ENCODE results near the gene STK32B. TPM values are rescaled to one million over a fixed set of nuclear protein-coding genes. Genes with fewer than 3 reads are reported as not detected.

The STK32B gene
- polyA plus RNA-seq, 1 of the 3 experiments (the other 2 are of a cell fraction): 0.20 TPM

DNA sequence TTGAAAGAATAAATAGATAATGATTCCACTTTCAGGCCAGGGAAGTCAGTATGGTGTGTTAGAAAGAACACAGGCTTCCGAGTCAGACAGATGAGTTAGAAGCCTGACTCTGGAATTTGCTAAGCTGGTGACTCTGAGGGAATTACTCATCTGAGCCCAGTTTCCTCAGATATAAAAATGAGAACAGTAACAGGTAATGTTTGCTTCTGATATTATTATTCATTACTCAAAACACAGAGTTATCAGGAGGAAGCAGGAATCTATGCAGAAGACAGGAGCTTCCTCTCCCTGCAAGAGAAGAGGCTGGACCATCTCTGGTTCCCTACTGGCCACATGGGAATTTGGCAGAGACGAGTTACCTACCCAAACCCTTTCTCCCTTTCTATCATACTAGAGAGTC lies 494.0 kb downstream of the STK32B start:
- Histone ChIP-seq H3K9ac (no peak overlapping the region), H4K20me1 (ENCODE audit: insufficient read depth) (no peaks in the 10 kb centered on the region), H3F3A (replicated peaks; ENCODE audit: insufficient read depth) (no peaks in the 10 kb centered on the region), H3K27me3 (ENCODE audit: insufficient read depth) (no peaks in the 10 kb centered on the region), H3K36me3 (replicated peaks in 1 of 2; ENCODE audit: control insufficient read depth in 1 of 2, insufficient read depth in 2 of 2, low read length in 1 of 2) (no peaks in the 10 kb centered on the region), H3K27ac (ENCODE audit: low read depth in 2 of 2, low read length in 1 of 2) (no peak overlapping the region), H2AFZ (ENCODE audit: low read depth) (no peak overlapping the region), H3K79me2 (ENCODE audit: insufficient read depth) (no peaks in the 10 kb centered on the region), H3K4me3 (ENCODE audit: low read depth in 2 of 2, low read length in 1 of 2) (no peak overlapping the region), H3K4me2 (no peak overlapping the region), H3K4me1 (ENCODE audit: control insufficient read depth in 1 of 2, insufficient read depth in 2 of 2, low read depth in 1 of 2, low read length in 1 of 2) (no peaks in the 10 kb centered on the region), H3K9me3 (no peaks in the 10 kb centered on the region), H3K9me2 (no peaks in the 10 kb centered on the region)
- no peak for DNase-seq
- POLR2A ChIA-PET: interaction anchor here (0.7 kb wide), 1 partner anchor 88 kb away, joined by 3 read pairs; no protein-coding TSS in a partner anchor
- 15% methylated on average over 2 of the region's 2 CpGs for WGBS (ENCODE audit: low lambda C conversion rate)
- no peak for TF ChIP-seq GATA2 (CRISPR knock-in tag; IDR thresholded peaks at IDR 0.05)
- no peak for TF ChIP-seq SMC3 (IDR thresholded peaks at IDR 0.05; ENCODE audit: low read depth, low read length)
- TF ChIP-seq EP300 (IDR thresholded peaks at IDR 0.05; ENCODE audit: borderline replicate concordance in 1 of 2, low read depth in 1 of 2, low read length in 1 of 2): no peak
- TF ChIP-seq MXI1 (IDR thresholded peaks at IDR 0.05; ENCODE audit: low read depth, low read length): no peak
- no peak for TF ChIP-seq CHD2 (IDR thresholded peaks at IDR 0.05; ENCODE audit: low read length, partially characterized antibody)
- TF ChIP-seq TAF1 (IDR thresholded peaks at IDR 0.05; ENCODE audit: borderline replicate concordance, low read depth, low read length): no peak
- TF ChIP-seq TEAD4 (IDR thresholded peaks at IDR 0.05; ENCODE audit: borderline replicate concordance, insufficient read depth): no peak
- CTCF ChIA-PET: no interaction called here

DNA sequence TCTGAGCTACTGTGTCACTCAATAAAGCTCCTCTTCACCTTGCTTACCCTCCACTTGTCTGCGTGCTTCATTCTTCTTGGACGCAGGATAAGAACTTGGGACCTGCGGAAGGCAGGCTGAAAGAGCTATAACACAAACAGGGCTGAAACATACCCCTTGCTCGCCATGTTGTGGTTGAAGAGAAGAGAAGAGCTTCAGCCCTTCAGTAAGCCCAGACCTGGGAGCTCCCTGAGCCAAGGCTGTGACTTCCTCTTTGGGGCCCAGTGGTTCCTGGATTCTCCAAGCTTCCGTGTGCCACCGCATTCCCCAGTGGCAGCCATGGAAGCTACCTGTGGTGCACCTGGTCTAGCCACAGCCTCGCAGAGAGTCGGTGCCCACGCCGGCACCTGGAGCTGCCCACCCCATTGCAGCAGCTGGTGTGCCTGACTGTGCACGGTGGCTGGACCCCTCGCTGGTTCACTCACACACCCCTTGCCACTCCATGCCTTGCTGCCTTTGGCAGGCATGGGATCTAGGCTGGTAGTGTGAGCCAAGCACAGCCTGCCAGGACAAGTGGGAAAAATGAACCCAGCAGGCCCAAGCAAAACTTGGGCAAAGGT lies 496.5 kb downstream of the STK32B start:
- no peaks in the 10 kb centered on the region for H4K20me1 ChIP-seq (ENCODE audit: insufficient read depth)
- no peak overlapping the region for H3K9ac ChIP-seq
- no peak for DNase-seq
- H3K79me2 ChIP-seq (ENCODE audit: insufficient read depth): no peaks in the 10 kb centered on the region
- TF ChIP-seq YY1 (IDR thresholded peaks at IDR 0.05; ENCODE audit: low read depth): no peak
- TF ChIP-seq TAF1 (IDR thresholded peaks at IDR 0.05; ENCODE audit: borderline replicate concordance, low read depth, low read length): no peak
- TF ChIP-seq, protein P1, sequence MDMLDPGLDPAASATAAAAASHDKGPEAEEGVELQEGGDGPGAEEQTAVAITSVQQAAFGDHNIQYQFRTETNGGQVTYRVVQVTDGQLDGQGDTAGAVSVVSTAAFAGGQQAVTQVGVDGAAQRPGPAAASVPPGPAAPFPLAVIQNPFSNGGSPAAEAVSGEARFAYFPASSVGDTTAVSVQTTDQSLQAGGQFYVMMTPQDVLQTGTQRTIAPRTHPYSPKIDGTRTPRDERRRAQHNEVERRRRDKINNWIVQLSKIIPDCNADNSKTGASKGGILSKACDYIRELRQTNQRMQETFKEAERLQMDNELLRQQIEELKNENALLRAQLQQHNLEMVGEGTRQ (IDR thresholded peaks at IDR 0.05; ENCODE audit: borderline replicate concordance, low read depth, low read length): no peak
- TF ChIP-seq FOXM1 (IDR thresholded peaks at IDR 0.05; ENCODE audit: low read depth): no peak
- no peak for TF ChIP-seq ELF1 (IDR thresholded peaks at IDR 0.05)
- TF ChIP-seq, protein P2, sequence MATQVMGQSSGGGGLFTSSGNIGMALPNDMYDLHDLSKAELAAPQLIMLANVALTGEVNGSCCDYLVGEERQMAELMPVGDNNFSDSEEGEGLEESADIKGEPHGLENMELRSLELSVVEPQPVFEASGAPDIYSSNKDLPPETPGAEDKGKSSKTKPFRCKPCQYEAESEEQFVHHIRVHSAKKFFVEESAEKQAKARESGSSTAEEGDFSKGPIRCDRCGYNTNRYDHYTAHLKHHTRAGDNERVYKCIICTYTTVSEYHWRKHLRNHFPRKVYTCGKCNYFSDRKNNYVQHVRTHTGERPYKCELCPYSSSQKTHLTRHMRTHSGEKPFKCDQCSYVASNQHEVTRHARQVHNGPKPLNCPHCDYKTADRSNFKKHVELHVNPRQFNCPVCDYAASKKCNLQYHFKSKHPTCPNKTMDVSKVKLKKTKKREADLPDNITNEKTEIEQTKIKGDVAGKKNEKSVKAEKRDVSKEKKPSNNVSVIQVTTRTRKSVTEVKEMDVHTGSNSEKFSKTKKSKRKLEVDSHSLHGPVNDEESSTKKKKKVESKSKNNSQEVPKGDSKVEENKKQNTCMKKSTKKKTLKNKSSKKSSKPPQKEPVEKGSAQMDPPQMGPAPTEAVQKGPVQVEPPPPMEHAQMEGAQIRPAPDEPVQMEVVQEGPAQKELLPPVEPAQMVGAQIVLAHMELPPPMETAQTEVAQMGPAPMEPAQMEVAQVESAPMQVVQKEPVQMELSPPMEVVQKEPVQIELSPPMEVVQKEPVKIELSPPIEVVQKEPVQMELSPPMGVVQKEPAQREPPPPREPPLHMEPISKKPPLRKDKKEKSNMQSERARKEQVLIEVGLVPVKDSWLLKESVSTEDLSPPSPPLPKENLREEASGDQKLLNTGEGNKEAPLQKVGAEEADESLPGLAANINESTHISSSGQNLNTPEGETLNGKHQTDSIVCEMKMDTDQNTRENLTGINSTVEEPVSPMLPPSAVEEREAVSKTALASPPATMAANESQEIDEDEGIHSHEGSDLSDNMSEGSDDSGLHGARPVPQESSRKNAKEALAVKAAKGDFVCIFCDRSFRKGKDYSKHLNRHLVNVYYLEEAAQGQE (IDR thresholded peaks at IDR 0.05; ENCODE audit: low read depth, low read length): no peak
- TF ChIP-seq, protein P3, sequence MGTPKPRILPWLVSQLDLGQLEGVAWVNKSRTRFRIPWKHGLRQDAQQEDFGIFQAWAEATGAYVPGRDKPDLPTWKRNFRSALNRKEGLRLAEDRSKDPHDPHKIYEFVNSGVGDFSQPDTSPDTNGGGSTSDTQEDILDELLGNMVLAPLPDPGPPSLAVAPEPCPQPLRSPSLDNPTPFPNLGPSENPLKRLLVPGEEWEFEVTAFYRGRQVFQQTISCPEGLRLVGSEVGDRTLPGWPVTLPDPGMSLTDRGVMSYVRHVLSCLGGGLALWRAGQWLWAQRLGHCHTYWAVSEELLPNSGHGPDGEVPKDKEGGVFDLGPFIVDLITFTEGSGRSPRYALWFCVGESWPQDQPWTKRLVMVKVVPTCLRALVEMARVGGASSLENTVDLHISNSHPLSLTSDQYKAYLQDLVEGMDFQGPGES (IDR thresholded peaks at IDR 0.05; ENCODE audit: low read depth, low read length): no peak
- no peak for TF ChIP-seq CHD2 (IDR thresholded peaks at IDR 0.05; ENCODE audit: low read length, partially characterized antibody)
- no peak for TF ChIP-seq SIN3A (IDR thresholded peaks at IDR 0.05; ENCODE audit: borderline replicate concordance, low read depth, low read length)
- no peak for TF ChIP-seq RXRA (IDR thresholded peaks at IDR 0.05; ENCODE audit: borderline replicate concordance, low read depth)
- no peak for TF ChIP-seq RAD21 (IDR thresholded peaks at IDR 0.05; ENCODE audit: low read length)
- TF ChIP-seq GABPA (IDR thresholded peaks at IDR 0.05; ENCODE audit: low read depth): no peak
- TF ChIP-seq TEAD4 (IDR thresholded peaks at IDR 0.05; ENCODE audit: borderline replicate concordance, insufficient read depth): no peak
- no peak for TF ChIP-seq POLR2AphosphoS5 (IDR thresholded peaks at IDR 0.05; ENCODE audit: low read depth, low read length)
- TF ChIP-seq SMC3 (IDR thresholded peaks at IDR 0.05; ENCODE audit: low read depth, low read length): no peak
- WGBS (ENCODE audit: low lambda C conversion rate): 31% methylated on average over 8 of the region's 12 CpGs
- no peaks in the 10 kb centered on the region for H3K9me2 ChIP-seq
- ChIA-PET CTCF (no interaction called here), POLR2A (no interaction called here)
- H3K9me3 ChIP-seq: no peaks in the 10 kb centered on the region
- no peak overlapping the region for H3K4me3 ChIP-seq (ENCODE audit: low read depth in 2 of 2, low read length in 1 of 2)
- no peaks in the 10 kb centered on the region for H3K27me3 ChIP-seq (ENCODE audit: insufficient read depth)
- H2AFZ ChIP-seq (ENCODE audit: low read depth): no peak overlapping the region
- H3K36me3 ChIP-seq (replicated peaks in 1 of 2; ENCODE audit: control insufficient read depth in 1 of 2, insufficient read depth in 2 of 2, low read length in 1 of 2): no peaks in the 10 kb centered on the region
- H3K4me1 ChIP-seq (ENCODE audit: control insufficient read depth in 1 of 2, insufficient read depth in 2 of 2, low read depth in 1 of 2, low read length in 1 of 2): no peaks in the 10 kb centered on the region; a peak in 1 of 4 replicates
- no peak overlapping the region for H3K4me2 ChIP-seq
- no peaks in the 10 kb centered on the region for H3F3A ChIP-seq (replicated peaks; ENCODE audit: insufficient read depth)
- no peak overlapping the region for H3K27ac ChIP-seq (ENCODE audit: low read depth in 2 of 2, low read length in 1 of 2)

Measured in SK-N-SH (cell line).